ENCODE results near the gene LYL1.

LYL1 gene

DNA sequence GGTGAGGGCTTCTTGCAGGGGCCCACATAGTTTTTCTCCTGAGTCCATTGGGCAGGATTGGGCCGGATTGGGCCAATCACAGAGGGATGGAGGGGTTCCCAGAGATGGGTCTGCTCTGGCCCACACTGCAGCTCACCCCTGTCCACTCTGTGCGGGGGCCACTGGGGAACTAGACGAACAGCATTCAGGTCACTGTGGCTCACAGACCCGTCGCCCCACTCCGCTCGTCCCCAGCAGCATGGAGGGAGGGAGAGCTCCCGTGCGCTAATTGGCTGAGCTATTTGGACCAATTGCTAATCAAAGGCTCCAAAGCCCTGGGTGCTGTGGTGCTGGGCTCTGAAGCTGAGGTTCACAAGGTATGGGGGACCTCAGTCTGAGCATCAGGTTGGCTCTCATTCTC, 26.7 kb upstream of the LYL1 start:
- DNase-seq (ENCODE audit: low read depth), result no peak

DNA sequence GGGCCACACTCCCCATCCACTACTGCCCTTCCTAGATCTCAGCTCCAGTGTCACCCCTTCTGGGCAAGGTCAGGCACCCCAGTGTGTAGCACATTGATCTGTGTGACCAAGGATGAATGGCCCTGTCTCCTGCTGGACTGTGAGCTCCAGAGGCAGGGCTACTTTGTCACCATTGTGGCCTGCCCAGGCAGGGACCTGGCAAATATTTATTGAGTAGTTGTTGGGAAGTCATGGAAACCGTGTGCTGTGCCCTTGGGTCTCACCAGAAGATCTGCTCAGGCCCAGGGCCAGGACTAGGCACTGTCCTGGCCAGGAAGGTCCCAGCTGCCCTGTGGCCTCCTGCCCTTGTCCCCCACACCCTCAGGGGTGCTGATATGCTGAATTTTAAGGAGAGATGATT, 25.9 kb upstream of the LYL1 start:
- DNase-seq (ENCODE audit: low read depth), result no peak

DNA sequence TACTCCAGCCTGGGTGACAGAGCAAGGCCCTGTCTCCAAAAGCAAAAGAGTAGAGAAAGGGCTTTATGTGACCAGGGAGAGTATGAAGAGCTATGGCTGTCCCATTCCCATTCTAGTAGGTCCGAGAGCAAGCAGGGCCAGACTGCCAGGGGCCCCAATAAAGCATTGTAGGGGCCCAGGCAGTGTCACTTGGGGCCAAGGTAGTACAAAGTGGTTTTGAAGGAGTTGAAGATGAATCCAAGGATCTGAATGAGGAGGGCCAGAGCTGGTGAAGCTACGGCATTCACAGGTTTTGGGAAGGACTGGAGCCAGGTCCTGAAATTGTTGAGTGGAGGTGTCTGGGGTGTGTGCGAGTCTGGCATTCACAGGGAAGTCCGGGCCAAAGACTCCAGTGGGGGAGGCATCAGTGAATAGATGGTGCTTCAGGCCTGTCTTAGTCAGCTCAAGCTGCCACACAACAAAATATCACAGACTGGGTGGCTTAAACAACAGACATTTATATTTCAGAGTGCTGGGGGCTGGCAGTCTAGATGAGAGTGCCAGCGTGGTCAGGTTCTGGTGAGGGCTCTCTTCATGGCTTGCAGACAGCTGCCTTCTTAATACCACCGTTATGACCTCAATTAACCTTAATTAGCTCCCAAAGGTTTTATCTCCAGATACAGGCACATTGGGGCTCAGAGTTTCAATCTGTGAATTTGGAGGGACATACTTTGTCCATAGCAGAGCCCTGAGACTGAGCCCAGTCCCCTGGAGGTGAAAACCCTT, 25.3 kb upstream of the LYL1 start:
- no peak for DNase-seq (ENCODE audit: low read depth)

DNA sequence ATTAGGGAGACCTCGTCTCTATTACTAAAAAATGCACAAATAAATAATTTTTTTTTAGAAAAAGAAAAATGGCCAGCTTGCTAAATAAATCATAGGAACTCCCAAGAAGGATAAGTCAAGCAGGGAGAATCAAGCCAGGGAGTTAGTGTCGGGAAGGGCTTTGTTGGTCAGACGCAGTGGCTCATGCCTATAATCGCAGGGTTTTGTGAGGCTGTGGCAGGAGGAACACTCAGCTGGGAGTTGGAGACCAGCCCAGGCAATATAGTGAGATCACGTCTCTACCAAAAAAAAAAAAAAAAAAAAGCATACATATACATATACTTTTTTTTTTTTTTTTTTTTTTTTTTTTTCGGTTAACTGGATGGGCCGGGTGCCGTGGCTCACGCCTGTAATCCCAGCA, 24.4 kb upstream of the LYL1 start:
- DNase-seq (ENCODE audit: low read depth), result no peak

DNA sequence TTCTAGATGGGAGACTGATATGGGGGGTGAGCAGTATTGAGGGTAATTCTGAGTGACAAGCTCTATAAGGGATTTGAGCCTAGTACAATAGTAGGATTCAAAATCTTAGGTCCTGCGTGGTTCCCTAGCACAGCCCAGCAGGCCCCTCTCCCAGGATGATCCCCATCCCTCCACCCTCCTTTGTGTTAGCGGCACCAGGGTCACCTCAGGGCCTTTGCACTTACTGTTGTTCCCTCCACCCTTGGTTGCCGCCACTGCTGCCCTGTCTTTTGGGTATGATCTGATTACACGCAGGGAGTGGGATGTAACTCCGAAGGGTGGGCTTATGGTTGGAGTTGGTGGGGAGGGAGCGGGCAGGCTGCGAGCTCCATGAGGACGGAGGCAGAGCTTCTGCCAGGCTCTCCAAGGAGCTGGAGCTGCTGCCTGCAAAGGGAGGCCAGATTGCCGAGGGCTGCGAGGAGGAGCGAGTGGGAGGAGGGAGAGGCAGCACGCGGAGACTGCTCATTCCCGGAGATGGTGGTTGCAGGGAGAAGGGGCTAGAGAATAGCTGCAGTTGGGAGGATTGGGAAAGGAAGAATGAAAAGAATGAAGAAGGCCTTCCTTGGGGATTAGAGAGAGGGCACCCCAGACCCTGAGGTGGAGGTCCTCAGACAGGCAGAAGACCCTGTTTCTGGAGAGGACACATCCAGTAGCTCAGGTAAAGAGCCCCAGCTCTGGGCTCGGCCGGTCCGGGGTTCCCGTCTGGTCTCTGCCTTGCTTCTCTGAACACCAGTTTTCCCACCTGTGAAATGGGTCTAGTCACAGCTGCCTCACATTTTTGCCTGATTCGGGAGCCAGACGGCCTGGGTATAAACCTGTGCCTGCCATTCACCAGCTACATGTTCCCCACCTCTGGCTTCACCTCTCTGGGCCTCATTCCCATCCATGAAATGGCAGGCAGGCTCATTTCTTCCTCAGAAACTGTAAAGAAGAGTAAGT, 20.6 kb upstream of the LYL1 start:
- DNase-seq (ENCODE audit: low read depth), result no peak

DNA sequence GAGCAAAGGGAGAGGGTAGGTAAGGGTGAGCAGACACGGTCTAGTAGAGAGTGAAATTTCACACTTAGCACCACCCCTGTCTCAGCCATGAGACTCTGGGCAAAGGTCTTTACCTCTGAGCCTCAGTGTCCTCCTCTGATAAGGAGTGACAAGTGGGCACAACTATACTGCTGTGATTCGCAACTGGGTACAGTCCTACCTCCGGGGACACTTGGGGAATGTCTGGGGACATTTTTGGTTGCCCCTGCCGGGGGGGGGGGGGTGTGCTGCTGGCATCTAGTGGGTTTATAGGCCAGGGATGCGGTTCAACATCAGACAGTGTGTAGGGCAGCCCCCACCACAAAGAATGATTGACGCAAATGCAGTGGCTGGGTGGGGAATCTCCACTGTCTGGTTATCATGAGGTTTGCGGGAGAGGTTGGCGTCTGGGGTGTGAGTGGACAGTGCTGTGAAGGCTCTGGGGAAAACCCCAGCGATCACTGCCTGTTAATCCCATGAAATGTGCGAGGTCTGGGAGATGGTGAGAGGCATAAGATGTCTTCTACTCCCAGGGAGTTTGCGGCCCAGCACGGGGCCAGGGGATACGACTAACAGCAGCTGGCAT, 19.7 kb upstream of the LYL1 start:
- no peak for DNase-seq (ENCODE audit: low read depth)

DNA sequence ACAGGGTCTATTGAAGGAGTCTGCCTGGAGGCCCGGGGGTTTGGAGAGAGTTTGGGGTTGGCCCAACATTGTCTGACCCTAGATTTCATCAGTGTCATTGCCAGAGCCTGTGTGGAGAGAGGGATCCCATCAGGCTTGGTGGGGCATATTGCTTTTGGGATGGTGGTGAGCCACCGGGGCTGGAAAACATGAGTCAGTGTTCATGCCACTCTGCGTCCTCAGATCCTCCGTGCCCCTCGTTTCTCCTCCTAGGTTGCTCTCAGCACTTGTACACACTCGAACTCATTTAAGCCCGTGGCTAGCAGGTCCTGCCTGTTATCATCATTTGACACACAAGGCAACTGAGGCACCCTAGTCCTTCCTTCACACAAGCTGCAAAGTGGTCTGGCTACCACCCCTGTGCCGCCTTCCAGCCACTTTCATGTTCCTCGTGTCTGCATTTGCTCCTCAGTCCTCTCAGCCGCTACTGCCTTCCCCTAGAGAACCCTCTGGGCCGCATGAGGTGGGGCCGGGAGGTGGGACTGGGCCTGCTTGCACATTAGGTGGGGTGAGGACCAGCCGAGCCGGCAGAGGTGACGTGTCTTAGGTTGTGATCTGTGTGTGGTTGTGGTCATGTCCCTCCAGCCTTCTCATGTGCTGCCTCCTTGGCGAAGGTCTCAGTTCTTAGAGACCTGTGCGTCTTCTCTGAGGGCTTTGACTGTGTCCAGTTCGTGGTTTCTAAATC, 19.1 kb upstream of the LYL1 start:
- no peak for DNase-seq (ENCODE audit: low read depth)

DNA sequence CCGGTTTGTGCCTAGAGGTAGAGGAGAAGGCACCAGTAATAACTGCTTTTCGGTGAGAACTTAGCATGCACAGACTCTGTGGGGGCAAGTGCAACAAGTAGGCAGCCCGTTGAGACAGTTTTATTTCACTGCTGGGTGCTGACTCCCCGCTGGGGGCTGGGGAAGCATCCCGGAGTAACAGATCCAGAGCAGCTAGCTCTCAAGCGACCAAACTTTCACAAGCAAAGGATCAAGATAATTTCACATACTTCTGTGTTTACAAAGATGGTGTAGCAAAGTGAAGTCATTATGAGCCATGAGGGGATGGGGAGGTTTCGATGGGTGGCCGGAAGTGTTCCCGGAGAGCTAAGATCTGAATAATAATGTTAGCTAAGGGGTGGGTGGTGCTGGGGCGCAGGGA, 18.2 kb upstream of the LYL1 start:
- DNase-seq (ENCODE audit: low read depth), result no peak

DNA sequence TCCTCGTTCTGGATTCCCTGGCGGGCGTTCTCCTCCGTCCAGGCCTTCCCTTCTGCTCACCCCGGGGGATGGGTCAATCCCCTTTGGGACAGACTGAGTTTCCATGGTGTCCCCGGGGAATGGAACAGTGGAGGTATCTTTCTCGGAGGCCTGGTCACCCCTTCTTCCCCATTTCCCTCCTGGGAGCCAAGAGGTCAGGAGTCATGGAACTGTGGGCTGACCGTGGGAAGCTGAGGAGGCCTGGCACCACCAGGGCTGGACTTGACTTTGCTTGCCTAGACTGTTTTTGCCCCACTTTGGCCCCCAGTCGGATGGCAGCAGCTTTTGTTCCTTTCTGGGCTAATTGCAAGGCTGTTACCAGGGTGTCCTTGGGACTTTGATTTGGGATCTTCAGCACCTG, 17.4 kb upstream of the LYL1 start:
- DNase-seq (ENCODE audit: low read depth), result no peak

DNA sequence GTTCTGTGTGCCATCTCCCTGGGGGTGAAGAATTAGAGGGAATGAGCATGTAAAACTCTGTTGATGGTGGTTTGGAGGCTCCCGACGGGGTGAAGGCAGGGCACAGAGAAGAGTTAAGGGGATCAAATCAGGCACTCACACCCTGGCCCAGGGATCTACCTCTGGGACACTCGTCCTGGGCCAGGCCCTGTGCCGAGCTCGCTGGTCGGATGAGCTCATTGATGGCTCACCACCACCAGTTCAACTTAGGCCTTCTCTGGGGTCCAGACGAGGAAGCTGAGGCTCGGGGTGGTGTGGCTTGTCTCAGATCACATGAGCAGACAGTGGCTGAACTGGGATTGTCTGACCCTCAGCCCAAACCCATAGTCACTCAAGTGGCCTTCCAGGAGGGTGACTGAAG, 17.0 kb upstream of the LYL1 start:
- DNase-seq (ENCODE audit: low read depth), result no peak

DNA sequence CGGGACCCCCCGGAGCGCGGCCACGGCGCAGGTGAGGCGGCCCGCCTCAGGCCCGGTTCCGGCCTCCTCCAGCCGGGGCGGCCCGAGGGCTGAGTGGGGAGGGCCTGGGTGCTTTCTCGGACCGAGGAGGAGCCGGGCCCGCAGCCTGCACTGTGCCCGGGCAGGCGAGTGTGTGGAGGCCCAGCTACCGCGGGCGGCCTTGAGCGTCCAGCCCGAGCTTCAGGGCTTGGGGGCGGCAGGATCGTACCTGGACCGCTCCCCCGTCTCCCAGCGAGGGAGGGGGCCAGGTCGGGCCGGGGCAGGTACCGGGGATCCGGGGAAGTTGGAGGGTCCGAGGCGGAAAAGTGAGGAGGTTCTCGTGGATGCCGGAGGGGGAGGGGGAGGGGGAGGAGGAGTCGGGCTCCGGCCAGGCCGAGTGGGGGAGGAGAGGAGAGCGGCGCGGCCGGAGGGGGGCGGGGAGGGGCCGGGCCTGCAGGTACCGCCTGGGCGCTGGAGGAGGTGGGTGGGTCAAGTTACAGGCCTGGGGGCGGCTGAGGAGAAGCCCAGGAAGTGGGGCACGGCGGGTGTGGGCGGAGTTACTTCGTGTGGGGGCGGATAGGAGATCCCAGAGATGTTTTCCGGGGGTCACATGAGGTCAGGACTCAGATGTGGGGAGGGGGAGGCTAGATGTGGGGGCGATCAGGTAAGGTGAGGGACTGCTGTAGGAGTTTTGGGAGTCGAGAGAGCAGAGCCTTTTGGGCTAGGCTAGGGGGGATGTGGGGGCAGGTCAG, 16.0 kb upstream of the LYL1 start:
- no peak for DNase-seq (ENCODE audit: low read depth)

DNA sequence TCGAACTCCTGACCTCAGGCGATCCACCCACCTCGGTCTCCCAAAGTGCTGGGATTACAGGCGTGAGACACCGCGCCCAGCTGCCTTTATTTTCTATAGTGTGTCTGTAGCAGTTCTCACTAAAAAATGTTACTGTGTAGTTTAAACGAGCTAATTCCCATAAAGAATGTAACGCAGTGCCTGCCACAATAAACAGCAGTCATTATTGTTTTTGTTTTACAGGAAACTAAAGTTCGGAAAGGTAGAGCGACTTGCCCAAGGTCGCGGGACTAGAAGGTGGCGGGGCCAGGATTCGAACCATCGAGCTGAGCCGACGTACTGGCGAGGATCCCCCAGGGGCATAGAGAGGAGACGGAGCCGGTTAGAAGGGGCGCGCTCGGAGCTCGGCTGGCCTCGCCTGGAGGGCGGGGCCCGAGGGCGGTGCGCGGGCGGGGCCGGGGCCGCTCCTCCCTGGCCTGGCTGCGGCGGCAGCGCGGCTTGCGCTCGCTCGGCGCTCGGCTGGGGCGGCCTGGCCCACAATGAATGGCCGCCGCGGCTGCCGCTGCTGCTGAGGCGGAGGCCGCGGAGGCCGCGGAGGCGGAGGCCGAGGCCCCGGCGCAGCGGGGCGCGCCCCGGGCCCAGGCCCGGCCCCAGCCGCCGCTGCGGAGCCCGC, 15.2 kb upstream of the LYL1 start, which contains the start of gene NACC1:
NACC1 (plus strand) TSS at position 493 of the 652 bp plus-strand sequence. CDS start 16,944 bp downstream, outside the sequence.
- peak; percentile 82 for DNase-seq (ENCODE audit: low read depth)

DNA sequence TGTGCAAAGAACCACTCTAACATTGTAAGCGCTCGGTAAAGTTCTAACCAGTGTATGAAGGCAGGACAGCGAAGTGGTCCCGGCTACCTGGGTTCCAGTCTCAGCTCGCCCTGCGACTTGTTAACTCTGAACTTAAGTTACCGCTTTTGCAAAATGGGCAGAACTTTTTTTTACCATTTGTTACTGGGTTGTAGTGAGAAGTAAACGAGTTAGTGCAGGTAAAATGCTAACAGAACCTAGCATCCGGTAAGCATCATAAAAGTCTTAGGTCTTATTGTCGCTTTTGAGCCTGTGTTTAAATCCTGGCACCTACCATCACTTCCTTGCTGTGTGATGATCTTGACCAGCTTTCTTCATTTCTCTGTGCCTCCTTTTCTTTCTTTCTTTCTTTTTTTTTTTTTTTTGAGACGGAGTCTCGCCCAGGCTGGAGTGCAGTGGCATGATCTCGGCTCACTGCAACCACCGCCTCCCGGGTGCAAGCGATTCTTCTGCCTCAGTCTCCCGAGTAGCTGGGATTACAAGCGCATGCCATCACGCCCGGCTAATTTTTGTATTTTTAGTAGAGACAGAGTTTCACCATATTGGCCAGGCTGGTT, 14.6 kb upstream of the LYL1 start:
- DNase-seq (ENCODE audit: low read depth), result no peak

DNA sequence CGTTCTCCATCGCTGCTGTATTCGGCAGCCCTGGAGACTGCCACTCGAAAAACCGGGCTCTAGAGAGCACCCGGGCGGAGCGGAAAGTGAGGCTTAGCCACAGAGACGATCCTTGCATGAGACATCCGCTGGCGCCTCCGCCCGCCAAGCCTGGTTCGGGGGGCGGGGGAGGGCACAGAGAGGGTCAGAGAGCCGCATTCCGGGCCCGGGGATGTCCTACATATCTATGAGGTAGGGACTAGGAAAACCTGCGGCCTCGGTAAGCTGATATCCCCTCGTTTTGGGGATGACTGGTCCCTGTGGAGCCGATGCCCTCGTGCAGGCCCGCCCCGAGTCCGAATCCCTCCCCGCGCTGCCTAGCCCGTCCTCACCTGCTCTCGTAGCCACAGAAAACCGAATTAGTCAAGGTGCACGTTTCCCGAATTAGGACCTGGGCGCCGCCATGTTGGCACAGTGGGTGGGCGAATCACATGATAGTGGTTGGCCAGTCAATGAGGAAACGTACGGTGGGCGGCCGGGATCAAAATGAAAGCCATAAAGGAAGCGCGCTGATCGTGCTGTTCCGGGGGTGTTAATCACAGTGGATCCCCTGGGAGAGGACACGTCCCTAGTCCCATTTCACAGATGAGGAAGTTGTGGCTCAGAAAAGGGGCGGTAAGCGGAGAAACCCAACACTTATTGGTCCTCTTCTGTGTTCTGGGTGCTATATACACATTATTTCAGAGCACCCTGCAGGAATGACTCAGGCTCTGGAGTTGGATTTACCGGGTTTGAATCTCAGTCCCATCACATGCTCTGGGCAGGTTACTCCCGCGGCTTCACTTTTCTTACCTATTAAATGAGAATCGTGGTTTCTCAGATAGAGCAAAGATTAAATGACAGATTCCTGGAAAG, 13.9 kb upstream of the LYL1 start, which contains the start of gene TRMT1:
TRMT1 (minus strand) TSS at position 459 of the 894 bp plus-strand sequence; CDS start at position 118, 341 bp downstream.
- peak; percentile 84 for DNase-seq (ENCODE audit: low read depth)

DNA sequence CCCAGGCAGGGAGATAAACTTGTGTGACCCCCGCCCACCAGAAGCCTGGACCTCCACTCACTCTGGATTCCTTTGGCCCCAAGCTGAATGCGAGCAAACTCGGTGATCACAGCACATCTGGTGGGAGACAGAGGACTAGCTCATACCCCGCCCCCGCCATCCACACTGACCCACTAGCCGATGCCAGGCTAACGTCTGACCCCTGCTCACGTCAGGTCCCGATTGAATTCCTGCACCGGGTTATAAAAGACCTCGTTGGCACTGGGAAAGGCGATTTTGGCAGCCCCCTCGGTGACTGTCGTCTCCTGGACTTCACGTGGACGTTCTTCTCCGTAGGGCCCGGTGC, 13.3 kb upstream of the LYL1 start:
- DNase-seq (ENCODE audit: low read depth), result no peak

DNA sequence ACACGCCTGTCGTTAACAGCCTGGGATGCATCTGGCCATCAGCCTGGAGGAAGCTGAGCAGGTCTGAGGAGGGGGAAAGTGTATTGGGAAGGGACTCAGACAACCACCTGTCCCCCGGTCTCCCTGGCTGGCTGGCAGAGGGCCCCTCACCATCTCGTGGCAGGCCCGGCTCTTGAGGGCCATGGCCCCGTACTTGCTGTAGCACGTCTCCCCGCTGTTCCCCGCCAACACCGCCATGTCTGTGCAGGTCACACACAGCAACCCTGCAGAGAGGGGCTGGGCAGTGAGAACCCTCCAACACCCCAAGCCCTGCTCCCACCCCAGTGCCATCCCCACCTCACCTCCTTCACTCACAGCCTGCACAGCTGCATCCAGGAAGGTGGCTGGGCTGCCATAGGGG, 9.9 kb upstream of the LYL1 start:
- DNase-seq (ENCODE audit: low read depth), result no peak

DNA sequence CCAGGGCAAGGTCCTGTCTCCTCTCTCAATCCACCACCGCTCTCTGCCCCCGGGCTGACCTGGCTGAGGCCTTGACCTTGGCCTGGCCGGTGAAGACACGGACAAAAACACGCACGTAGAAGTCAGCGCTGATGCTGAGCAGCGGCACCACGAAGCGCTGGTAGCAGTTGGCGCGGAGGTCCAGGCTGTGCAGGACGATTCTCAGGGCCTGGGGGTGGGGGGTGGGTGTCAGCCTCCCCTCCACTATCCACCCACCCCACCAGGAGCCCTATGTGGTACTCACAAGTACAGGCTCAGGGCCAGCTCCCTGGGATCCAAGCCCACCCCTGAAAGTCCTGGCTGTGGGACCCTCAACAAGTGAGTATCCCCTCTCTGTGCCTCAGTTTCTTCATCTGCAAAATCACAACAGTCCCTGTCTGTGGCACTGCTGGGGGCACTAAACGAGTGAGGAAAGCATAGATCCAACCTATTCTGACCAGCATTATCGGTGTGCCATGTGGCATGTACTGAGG, 7.5 kb upstream of the LYL1 start:
- DNase-seq (ENCODE audit: low read depth), result no peak

DNA sequence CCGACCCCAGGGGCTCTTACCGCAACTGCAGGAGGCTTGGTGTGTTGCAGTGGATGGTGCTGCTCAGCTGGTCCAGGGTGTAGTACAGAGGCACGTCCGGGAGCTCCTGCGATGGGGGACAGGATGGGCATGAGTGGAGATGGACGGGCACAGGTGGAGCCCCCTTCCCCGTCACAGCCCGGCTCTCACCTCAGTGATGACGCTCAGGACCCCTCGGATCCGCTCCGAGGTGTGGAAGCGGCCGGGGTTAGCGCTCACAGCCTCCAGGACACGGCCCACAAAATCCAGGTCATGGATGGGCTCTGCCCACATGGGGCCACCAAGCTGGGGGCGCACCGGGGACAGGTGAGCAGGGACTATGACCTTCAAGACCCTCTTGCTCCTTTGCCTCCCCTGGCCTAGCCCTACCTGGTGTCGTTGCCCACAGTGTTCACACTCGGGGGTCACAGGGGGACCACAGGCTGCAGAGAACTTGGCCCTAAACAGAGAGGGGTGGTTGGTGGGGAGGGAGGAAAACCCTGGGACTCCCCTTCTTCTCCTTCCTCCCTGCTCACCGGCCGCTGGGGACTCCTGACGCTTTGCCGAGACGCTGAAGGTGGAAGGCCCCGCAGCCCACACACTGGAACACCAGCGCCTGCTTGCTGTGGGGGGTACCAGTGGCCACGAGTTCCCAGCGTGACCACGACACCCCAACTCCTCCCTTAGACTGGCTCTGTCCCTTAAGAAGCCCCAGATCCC, 6.9 kb upstream of the LYL1 start:
- no peak for DNase-seq (ENCODE audit: low read depth)
